GM19238 (cell line): ENCODE measurements around the gene TMEM213.

Source experiments
- DNase-seq: peaks from one replicate; pipeline ENCODE4 v3.0.0; 2011; ENCODE audit warnings: low spot score; ENCODE audit not compliant: insufficient read length

TMEM213 gene

GRCh38 chr7:138873220-138873892 lies 75.6 kb downstream of the TMEM213 start:
- DNase-seq: no peak

- DNase-seq: no peak
Measured at GRCh38 chr7:138875794-138876193, 78.0 kb downstream of the TMEM213 start.

GRCh38 chr7:138876326-138876725 lies 78.5 kb downstream of the TMEM213 start:
- DNase-seq: no peak

- no peak for DNase-seq
Measured at GRCh38 chr7:138878051-138878450, 80.3 kb downstream of the TMEM213 start.

- DNase-seq: no peak
Measured at GRCh38 chr7:138878856-138879255, 81.1 kb downstream of the TMEM213 start.

GRCh38 chr7:138879356-138879755 lies 81.6 kb downstream of the TMEM213 start:
- no peak for DNase-seq

- no peak for DNase-seq
Measured at GRCh38 chr7:138880881-138881578, 83.2 kb downstream of the TMEM213 start.

- no peak for DNase-seq
Measured at GRCh38 chr7:138881579-138882188, 83.9 kb downstream of the TMEM213 start.

- no peak for DNase-seq
Measured at GRCh38 chr7:138882249-138882648, 84.5 kb downstream of the TMEM213 start.

- no peak for DNase-seq
Measured at GRCh38 chr7:138885383-138886147, 87.8 kb downstream of the TMEM213 start.

- peak; percentile 45 for DNase-seq
Measured at GRCh38 chr7:138886501-138886917, 88.7 kb downstream of the TMEM213 start.

GRCh38 chr7:138887085-138887710 lies 89.4 kb downstream of the TMEM213 start:
- no peak for DNase-seq
